Putamen (tissue), 1 donor: ENCODE results near the gene CCAR1.
"Not testable (repeated sequence)": the region's sequence is repeated elsewhere in the genome, so short reads cannot be mapped to it uniquely, and the experiment has no call there.

Experiments
- DNase-seq: peaks from one replicate; pipeline ENCODE4 v3.0.0-alpha.2; 2016; ENCODE audit warnings: low spot score

Gene CCAR1, protein sequence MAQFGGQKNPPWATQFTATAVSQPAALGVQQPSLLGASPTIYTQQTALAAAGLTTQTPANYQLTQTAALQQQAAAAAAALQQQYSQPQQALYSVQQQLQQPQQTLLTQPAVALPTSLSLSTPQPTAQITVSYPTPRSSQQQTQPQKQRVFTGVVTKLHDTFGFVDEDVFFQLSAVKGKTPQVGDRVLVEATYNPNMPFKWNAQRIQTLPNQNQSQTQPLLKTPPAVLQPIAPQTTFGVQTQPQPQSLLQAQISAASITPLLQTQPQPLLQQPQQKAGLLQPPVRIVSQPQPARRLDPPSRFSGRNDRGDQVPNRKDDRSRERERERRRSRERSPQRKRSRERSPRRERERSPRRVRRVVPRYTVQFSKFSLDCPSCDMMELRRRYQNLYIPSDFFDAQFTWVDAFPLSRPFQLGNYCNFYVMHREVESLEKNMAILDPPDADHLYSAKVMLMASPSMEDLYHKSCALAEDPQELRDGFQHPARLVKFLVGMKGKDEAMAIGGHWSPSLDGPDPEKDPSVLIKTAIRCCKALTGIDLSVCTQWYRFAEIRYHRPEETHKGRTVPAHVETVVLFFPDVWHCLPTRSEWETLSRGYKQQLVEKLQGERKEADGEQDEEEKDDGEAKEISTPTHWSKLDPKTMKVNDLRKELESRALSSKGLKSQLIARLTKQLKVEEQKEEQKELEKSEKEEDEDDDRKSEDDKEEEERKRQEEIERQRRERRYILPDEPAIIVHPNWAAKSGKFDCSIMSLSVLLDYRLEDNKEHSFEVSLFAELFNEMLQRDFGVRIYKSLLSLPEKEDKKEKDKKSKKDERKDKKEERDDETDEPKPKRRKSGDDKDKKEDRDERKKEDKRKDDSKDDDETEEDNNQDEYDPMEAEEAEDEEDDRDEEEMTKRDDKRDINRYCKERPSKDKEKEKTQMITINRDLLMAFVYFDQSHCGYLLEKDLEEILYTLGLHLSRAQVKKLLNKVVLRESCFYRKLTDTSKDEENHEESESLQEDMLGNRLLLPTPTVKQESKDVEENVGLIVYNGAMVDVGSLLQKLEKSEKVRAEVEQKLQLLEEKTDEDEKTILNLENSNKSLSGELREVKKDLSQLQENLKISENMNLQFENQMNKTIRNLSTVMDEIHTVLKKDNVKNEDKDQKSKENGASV

DNA sequence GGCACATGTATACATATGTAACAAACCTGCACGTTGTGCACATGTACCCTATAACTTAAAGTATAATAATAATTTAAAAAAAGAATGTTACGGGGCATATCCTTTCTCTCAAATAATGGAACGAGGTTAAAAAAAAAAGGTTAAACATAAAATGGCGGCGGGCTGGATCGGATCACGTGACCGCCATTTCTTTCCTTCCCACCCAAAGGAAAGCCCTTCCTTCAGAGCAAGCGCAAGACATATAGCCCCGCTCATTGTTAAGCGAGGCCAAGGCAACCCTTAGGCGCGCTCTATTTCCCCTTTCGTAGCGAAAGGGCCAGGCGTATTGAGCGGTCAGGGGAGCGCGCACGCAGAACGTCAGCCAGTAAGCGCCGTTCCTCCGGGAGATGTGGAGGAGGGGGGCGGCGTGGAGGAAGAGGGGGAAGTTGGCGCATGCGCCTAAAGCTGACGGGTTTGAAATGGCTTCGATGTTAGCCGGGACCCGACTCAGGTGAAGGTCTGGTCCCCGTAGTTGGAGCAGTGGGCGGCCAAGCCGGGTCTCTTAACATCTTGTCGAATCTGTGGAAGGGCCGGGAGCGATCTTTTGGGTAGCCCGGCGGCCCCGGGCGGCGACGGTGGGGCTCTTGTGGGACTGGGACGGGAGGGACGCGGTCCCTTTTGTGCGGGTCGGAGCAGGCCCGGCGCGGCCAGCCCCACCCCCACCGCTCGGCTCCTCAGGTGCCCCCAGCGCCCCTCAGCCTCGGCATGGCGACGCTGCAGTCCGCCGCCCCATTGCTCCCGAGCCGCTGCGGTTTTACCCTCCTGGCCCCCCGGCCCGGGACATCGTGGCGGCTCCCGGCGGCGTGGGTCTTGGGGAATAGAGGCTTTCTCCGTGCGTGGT, at the start of gene CCAR1:
Gene CCAR1, plus strand, starts transcription at position 447 of the 880 bp plus-strand sequence. CDS start 1,266 bp downstream, outside the sequence.
- peak; percentile 97 for DNase-seq

DNA sequence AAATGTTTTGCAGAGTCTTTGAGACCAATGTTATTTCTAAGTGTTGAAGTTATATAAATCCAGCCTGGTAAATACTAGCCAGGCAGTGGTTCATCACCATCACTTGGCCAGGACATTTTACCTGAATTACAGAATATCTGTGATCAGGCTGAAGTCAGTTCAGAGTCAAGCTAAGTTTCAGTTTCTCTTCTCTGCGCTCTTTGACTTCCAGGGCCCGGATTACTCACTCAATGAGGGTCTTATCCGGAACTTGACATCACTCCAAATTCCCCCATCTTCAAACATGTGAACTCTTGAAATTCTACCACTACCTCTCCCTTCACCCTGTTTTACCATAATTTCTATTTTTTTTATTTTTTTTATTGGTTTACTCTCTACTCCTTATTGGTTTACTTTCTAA, 36.6 kb upstream of the CCAR1 start:
- DNase-seq = no peak

DNA sequence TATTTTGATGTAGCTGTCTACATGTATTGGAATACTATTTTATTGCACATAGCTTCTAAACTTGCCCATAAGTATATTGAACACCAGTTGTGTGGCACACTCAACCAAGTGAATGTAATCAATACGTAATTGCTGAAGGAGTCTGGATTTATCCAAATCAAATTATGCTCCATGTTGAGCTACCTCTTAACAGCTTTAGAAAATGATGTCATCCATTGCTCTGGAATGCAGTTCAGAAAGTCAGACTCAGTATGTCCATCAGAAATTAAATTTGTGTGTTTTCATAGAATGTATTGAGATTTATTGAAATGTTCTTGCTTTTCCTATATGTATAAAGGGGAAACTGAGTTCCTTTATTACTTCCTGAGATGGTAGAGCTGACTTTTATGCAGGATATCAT, 25.0 kb upstream of the CCAR1 start:
- DNase-seq = no peak

DNA sequence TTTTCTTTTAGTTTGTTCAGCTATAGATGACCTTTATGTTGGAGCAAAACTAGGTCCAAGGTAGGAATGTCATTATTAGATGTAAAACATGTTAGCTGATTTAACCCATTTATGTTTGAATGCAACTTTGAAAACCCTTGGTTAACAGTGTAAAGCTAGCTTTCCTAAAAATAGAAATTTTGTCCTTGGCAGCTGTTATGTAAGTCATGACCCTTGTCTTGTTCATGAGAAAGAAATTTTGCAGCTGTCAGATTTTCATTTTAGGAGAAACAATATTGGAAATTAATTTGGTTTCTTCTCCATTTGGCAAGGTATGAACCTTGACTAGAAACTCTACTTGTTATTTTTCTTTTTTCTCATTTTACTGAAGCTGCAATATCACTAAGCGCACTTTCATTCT, 23.9 kb upstream of the CCAR1 start:
- no peak for DNase-seq

DNA sequence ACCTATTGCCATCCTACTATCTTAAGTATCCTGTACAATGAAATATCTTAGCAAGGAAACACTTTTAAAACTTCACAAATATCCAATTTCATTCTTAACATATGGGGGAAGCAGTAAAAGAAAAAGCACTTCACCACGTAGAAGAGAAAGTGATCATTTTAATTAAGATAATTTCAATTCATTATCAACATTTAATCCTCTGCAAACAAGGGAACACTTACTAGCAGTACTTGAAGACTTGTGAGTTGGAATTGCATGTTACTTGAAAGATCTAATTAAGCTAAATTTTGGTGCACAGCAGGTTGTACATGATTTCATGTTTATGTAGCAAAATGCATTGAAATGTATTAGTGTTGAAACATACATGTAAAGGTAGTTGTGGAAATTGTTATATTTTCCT, 20.8 kb upstream of the CCAR1 start:
- no peak for DNase-seq

DNA sequence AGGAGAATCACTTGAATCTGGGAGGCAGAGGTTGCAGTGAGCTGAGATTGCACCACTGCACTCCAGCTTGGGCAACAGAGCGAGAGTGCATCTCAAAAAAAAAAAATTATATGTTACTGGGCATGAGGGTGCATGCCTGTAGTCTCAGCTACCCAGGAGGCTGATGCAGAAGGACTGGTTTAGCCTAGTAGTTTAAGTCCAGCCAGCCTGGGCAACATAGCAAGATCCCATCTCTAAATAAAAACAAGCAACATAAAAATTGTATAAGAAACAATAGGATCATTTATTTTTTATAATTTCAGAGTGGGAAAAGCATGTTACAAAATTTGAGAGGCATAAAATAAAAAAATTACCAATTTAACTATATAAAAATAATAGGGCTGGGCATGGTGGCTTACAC, 15.5 kb upstream of the CCAR1 start:
- no peak for DNase-seq

DNA sequence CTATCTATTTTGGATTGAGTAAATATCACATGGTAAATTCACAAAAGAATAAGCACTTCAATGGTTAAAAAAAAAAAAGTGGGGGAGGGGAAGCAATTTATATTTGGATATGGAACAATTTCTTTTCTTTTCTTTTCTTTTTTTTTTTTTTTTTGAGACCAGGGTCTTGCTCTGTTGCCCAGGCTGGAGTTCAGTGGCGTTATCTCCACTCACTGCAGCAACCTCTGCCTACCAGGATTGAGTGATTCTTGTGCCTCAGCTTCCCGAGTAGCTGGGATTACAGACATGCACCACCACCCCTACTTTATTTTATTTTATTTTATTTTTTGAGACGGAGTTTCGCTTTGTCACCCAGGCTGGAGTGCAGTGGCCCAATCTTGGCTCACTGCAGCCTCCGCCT, 12.1 kb upstream of the CCAR1 start:
- not testable (repeated sequence) for DNase-seq

DNA sequence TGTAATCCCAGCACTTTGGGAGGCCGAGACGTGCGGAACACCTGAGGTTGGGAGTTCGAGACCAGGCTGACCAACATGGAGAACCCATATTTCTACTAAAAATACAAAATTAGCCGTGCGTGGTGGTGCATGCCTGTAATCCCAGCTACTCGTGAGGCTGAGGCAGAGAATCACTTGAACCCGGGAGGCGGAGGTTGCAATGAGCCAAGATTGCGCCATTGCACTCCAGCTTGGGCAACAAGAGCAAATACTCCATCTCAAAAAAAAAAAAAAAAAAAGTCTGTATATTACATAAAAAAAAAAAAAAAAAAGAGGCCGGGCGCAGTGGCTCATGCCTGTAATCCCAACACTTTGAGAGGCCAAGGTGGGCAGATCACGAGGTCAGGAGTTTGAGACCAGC, 8.0 kb upstream of the CCAR1 start:
- DNase-seq = not testable (repeated sequence)

DNA sequence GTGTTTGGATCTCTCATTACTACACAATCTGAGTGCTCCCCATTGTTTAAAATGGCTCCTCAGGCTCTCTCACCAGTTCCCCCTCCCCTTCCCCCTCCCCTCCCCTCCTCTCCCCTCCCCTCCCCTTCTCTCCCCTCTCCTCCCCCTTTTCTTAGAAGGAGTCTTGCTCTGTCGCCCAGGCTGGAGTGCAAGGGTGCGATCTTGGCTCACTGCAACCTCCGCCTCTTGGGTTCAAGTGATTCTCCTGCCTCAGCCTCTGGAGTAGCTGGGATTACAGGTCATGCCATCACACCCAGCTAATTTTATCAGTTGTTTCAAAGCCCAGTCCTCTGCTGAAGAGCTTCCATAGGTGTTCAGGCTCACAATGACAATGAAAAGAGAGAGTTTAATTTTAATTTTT, 3.6 kb upstream of the CCAR1 start:
- DNase-seq = no peak

DNA sequence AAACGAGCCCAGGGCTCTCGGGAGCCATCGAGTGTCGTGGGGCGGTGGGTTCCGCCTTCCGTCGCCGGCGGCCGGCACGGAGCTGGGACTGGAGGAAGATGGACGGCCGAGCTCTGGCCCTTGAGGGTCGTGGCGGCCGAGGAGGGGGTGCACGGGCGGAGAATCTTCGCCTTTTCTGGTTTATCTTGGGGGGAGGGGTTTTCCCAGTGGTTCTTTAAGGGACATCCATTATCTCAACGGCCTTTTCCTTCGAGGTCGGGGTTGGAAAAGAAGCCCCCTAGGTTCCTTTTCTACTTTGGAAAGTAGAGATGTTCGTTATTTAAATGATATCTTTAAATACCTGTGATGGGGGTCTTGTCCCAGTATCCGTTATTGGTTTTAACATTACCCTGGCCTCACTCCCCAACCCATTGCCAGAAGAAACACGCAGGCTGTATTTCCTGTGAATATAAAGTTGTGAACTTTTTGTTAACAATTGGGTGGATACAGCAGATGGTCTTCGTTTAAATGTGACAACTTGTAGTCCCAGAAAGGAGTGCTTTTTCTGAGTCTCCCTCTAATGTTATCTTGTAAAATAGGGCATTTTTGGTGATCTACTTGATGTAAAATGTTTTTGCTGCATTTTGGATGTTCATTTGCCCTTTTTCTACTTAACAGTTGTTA, 765 bp downstream of the CCAR1 start:
- DNase-seq = no peak

DNA sequence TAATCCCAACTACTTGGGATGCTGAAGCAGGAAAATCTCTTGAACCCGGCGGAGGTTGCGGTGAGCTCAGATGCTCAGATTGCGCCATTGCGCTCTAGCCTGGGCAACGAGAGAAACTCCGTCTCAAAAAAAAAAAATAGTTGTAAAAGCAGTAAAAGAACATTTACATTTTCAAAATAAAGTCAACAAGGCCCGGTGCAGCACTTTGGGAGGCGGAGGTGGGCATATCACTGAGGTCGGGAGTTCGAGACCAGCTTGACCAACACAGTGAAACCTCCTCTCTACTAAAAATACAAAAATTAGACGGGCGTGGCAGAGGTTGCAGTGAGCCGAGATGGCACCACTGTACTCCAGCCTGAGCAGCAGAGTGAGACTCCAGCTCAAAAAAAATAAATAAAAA, 4.0 kb downstream of the CCAR1 start:
- no peak for DNase-seq

DNA sequence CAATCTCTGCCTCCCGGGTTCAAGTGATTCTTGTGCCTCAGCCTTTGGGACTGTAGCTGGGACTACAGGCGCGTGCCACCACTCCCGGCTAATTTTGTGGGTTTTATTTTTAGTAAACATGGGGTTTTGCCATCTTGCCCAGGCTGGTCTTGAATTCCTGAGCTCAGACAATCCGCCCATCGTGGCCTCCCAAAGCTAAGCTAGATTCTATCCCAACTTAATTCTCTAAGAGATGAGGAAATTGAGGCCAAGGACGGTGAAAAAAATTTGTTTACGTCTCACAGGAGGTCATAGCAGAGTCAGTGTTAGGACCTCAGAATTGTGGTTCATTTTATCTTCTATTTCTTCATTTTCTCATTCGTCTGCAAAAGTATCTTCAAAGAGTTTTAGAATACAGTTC, 6.1 kb downstream of the CCAR1 start:
- no peak for DNase-seq

DNA sequence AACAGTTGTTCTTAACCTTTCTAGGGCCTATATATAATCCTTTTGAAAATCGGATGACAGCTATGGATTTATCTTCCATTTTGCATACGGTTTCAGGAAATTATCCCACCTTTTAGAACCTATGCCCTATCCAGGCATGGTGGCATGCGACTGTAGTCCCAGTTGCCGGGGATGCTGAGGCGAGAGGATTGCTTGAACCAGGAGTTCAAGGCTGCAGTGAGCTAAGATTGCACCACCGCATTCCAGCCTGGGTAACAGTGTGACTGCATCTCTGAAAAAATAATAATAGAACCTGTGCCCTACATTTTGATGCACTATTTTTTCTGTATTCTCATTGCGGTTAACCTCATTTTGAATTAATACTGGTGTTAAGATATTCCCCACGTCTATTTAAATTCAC, 11.6 kb downstream of the CCAR1 start:
- no peak for DNase-seq

DNA sequence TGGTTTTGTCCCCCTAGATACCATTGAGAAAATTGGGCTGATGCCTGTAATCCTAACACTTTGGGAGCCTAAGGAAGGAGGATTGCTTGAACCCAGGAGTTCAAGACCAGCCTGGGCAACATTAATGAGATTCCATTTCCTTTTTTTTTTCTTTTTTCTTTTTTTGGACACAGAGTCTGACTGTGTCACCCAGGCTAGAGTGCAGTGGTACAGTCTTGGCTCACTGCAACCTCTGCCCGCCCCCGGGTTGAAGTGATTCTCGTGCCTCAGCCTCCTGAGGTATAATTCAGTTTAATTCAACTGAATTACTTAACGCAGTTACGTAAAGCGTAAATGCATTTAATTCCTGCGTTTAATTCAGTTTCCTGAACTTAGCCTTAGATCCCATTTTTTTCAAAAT, 13.3 kb downstream of the CCAR1 start:
- peak; percentile 33 for DNase-seq

DNA sequence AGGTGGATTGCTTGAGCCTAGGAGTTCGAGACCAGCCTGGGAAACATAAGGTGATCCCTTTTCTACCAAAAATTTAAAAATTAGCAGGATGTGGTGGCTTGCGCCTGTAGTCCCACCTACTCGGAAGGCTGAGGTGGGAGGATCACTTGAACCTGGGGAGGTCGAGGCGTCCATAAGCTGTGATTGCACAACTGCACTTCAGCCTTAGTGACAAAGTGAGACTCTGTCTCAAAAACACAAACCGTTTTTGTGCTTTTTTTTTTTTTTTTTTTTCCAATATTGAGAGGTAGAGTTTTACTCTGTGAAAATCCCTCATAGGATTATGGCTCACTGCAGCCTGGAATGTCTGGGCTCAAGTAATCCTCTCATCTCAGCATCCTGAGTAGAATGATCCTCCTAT, 14.1 kb downstream of the CCAR1 start:
- DNase-seq = no peak

DNA sequence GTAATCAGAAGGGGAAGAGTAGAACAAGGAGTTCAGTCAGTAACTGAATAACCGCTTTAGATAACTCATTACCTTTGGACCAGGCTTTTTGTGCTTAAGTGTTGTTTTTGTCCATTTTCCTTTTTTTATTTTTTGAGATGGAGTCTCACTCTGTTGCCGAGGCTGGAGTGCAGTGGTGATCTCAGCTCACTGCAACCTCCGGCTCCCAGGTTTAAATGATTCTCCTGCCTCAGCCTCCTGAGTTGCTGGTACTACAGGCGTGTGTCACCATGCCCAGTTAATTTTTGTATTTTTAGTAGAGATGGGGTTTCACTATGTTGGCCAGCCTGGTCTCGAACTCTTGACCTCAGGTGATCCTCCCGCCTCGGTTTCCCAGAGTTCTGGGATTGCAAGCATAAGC, 14.7 kb downstream of the CCAR1 start:
- DNase-seq = not testable (repeated sequence)

DNA sequence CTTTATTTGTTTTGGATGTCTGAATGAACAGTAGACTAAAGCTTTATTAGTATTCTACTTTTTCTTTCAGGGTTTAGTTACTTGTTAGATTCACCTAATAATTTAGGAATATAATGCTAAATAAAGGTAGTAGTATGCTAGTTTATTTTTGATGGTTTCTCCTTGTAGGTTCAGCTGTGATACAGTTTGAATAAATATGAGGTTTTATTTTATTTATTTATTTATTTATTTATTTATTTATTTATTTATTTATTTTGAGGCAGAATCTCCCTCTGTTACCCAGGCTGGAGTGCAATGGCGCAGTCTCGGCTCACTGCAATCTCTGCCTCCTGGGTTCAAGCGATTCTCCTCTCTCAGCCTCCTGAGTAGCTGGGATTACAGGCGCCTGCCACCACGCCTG, 19.6 kb downstream of the CCAR1 start:
- DNase-seq = not testable (repeated sequence)

DNA sequence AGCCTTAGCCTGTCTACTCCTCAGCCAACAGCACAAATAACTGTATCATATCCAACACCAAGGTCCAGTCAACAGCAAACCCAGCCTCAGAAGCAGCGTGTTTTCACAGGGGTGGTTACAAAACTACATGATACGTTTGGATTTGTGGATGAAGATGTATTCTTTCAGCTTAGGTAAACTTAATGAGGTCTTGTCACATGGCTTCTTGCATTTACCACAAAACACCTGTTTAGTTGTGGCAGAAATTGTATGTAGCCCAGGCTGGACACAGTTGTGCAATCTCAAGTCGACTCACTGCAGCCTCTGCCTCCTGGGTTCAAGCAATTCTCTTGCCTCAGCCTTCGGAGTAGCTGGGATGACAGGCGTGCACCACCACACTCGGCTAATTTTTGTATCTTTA, 21.4 kb downstream of the CCAR1 start:
- DNase-seq = no peak

DNA sequence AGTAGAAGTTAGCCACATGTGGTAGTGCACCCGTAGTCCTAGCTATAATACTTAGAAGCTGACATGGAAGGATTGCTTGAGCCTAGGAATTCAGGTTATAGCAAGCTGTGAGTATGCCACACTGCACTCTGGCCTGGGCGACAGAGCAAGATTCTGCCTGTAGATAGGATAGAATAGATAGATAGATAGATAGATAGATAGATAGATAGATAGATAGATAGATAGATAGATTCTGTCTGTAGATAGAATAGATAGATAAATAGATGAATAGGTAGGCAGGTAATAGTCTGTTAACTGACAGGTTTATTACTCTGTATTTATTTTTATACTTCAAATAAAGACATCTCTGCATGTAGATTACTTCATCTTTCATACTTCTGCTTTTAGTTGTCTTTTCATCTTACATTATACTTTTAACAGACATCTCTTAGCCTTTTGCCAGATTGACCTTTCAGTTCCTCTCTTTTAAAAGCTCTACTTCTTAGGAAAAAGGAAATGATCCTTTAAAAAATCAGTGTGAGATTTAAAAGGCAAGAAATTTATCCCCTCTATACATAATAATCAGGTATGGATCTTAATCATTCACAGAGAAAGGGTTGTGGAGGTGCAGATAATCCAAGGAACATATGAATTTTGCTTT, 31.8 kb downstream of the CCAR1 start:
- DNase-seq = no peak

DNA sequence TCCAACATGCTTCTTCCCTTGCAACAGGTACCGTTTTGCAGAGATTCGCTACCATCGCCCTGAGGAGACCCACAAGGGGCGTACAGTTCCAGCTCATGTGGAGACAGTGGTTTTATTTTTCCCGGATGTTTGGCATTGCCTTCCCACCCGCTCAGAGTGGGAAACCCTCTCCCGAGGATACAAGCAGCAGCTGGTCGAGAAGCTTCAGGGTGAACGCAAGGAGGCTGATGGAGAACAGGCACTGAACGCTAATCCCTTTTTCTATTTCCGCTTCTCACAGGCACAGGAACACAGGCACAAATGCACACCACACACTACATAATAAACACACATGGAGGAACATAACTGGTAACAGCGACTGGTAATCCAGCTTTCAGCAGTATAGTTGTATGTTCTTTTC, 35.2 kb downstream of the CCAR1 start:
- DNase-seq = no peak

DNA sequence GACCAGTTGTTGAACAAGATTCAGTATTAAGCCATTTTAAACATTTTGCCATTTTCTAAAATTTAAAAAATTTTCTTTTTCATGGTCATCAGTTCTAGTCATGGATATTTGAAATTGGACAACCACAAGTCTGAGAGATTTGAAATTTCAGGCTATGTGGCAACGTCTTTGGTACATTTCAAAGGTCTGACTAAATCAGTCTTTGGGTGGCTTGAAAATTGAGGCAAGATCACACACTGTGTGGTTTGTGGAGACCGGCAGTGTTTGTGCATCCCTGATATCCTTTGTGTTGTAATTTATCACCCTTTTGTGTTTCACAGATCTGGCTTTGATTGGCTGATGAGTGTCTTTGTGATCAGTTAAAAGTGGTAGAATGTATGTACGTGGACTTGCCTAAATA, 35.7 kb downstream of the CCAR1 start:
- DNase-seq = no peak
